Fibroblast of skin of left biceps (primary cell): ENCODE data around the gene GGT1.
"Not testable (repeated sequence)": the region's sequence is repeated elsewhere in the genome, so short reads cannot be mapped to it uniquely, and the experiment has no call there.

Experiments
- DNase-seq, 2 experiments: peaks; one replicate each; pipeline ENCODE4 v3.0.0-alpha.2; 2013; ENCODE audit warnings: low read depth in 2 of 2

Gene GGT1

DNA sequence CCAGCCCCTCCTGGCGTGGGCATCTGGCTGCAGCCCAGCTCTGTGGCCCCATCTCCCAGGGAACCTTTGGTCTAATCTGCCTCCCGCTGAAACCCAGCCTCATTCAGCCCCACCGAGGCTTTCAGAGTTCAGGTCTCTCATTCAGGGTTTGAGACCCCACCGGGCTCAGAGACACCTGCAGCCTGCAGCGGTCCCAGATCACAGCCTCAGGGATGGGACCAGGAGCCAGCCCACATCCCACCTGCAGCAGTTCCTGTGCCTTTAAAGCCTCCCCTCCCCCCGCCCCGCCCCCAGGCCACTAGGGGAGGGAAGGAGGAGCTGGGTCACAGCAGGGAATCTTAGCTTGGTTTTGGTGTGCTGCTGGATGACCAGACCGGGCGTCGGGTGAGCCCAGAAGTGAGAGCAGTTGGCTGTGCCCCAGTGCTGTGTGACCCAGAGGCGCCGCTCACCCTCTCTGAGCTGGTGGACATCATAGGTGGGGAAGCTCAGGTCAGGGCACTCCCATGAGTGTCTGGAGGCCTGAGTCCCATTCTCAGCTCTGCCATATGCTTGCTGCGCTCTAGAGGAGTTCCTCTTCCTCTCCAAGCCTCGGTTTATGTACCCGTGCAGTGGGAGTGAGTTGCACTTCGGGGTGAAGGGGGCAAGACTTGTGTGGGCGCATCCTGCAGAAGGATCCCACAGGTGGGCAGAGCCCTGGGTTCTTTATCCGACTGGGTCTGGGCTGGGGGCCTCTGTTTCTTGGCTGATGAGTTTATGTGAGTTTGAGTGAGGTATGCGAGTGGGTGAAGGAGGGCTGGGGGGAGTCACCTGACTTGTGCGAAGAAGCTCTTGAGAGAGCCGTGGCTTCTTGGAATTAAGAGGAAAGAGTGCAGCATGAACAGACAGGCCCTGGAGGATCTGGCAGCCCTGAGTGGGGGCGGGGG lies at the start of gene GGT1:
GGT1 (plus strand) TSS at position 347 of the 923 bp plus-strand sequence. CDS start 7,889 bp downstream, outside the sequence.
- DNase-seq, result not testable (repeated sequence)

- DNase-seq, result no peak
These were observed 49.2 kb upstream of the GGT1 start for GRCh38 chr22:24553597-24554312.

DNA sequence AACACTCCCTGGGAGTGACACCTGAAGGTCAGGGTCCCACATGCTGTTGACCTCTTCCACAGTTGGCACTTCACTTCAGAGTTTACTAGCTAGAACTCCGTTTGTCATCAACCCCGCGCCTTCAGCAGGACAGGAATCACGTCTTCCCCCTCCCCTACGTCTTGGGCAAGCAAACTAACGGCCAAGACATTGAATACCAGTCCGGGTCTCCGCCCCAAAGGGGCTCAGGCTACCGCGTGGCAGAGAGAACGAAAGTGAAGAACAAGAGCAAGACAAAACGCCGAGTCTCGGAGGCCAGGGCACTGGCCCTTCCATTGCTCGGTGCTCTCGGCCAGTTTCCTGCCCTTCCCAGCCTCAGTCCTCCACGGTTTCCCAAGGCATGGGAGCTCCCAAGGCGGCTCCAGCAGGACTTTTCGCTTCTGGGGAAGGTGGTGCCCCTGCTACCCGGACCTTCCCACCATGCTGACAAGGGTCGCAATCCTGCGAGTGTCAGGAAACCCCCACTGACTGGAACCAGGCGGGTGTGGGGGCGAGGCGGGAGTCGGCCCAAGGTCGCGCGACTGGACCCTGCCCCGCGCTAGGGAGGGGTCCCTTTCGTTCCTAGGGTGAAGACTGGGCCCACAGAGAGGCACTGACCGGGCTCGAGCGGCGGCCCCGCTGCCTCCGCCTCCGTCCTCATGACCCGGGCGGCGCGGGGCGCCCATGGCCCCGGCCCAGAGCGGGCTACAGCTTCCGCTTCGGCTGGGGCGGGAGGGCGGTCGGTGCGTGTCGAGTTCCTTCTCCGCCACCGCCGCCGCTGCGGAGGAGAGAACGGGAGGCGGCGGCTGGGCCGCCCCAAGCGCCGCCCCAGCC lies 48.5 kb upstream of the GGT1 start, which contains the start of gene GUCD1:
GUCD1 (minus strand) TSS at position 826 of the 852 bp plus-strand sequence; CDS start at position 679, 147 bp downstream.
- DNase-seq, result no peak

GRCh38 chr22:24555165-24556039 lies 47.6 kb upstream of the GGT1 start, which contains the start of gene SNRPD3:
SNRPD3 (plus strand) TSS chr22:24555999; CDS start chr22:24557675, 1,676 bp downstream.
- peak; percentile 97 for DNase-seq

GRCh38 chr22:24559471-24559870 lies 43.5 kb upstream of the GGT1 start:
- DNase-seq, result no peak

- DNase-seq, result no peak
These were observed 39.7 kb upstream of the GGT1 start for GRCh38 chr22:24563246-24563645.

DNA sequence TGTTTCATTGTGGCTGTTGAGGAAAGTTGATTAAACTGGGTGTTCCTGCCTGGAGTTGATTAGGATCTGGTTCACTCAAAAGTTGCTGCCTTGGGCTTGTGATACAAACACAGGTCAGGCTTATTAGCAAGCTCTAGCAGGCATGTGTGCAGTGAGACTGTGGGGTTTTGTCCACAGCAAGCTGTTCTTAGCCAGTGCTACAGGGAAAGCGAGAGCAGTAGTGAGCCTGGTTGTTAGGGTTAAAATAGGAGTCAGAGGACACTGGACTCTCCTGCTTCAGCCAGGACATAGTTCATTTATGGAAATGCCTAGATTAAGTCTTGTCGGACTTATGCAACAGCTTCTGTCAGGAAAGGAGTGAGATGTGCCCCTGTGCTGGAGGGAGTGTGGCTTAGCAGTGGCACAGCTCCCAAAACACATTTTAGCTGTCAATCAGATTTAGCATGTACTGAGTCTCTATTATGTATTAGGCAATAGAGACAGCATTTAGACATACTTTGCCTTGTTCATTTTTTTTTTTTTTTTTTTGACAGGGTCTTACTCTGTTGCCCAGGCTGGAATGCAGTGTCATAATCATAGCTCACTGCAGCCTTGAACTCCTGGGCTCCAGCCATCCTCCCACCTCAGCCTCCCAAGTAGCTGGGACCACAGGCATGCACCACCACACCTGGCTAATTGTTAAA lies 38.5 kb upstream of the GGT1 start:
- DNase-seq, result no peak

DNA sequence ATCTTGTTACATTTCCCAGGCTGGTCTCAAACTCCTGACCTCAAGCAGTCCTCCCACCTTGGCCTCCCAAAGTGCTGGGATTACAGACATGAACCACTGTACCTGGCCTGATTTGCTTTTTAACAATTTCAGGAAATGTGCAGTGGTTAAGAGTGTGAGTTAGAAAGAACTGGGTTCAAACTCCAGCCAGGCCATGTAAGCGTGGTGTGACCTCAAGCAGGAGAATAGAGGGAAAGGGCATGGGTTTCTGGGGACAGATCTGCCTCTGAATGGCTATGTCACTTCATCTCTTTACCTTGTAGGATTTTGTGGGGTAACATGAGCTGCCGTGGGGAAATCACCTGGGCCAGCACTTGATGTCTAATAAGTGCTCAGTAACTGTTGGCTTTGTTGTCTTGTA lies 37.9 kb upstream of the GGT1 start:
- no peak for DNase-seq

DNA sequence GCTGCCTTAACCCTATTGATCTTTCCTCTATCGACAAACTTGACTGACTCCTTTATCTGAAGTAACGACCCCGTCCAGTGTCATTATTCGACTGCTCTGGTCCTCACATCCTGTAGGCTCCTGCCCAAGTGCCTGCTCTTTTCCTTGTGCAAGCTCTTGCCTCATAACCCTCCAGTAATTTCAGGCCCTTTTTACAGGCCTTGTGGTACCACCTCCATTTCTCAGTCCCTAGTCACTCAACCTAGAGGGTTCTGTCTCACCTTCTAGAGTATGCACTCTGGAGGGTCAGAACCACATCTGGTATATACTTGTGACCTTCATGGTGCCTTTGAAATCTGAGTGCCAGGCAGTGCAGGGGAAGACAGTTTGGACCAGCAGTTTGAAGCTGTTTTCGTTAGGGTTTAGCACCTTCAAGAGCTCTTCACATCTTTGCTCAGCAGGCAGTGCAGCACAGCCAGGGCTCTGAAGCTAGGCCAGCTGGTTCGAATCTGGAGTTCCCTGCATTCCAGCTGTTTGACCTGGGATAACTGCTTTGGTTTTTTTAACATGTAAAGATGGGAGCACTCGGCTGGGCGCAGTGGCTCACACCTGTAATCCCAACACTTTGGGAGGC lies 36.0 kb upstream of the GGT1 start:
- DNase-seq, result no peak

DNA sequence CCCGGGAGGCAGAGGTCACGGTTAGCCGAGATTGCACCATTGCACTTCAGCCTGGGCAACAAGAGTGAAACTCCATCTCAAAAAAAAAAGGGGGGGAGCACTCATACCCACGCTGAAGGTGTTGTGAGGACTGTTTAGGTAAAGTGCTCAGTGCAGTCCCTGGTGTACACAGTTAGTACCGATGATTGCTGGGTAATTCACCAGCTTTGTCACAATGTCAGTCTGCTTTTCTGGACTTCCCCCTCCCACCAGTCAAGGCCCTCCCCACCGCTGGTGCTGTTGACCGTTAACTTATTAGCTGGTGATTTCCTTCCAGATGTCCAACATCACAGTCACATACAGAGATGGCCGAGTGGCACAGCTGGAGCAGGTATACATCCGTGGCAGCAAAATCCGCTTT lies 35.3 kb upstream of the GGT1 start:
- DNase-seq, result no peak

GRCh38 chr22:24571266-24571665 lies 31.7 kb upstream of the GGT1 start:
- DNase-seq, result no peak

DNA sequence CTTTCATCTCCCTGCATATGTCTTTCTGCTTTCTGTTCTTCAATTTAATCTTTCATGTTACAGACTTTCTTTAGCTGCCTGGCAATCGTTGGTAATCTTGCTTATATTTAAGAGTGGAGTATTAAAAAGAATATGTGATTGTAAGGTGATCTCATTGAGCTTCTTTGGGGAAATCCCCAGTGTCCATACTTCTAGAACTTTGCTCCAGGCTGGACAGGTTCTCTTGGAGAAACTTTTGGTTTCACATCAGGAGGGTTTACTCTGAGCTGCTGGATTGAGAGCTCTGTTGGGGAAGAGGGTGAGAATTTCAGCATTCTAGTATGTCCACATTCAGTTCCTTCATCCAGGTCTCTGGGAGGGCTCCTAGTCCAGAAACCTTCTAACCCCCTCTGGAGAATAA lies 26.2 kb upstream of the GGT1 start:
- no peak for DNase-seq

DNA sequence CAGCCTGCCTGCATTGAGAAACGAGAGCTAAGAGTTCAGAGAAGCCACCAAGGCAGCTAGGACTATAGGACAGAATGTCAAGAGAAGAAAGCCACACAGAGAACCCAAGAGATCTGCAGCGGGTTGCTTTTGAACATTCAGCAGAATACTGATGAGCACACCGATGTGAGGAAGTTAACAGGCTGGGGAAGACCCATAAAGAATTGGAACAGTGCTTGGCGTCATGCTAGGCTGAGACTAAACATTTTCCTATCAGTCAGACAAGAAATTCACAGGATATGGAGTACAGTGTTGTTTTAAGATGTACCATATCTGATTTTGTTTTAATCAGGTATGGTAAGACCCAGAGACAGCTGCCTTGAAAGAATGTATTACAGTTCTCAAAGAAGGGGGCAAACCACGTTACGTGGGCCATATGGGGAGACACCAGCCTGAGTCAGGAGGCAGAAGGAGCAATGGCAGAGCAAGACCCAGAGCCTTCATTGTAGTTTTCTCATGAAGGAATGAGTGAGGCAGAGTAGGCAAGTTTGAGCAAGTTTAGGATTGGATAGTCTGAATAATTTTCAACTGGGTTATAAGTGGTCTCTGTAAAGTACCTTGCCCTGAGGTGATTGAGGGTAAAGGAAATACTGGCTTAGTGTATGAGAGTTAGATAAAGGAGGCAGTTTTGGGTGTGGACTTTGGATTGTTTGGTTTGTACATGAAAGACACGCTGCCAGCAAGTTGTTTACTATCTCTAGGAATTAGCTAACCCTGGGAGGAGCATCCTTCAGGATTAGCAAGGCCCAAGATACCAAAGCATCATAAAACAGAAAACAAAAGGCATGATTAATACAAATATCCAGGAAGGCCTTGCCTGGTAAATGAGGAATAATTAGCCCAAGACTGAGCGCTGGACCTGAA lies 24.4 kb upstream of the GGT1 start:
- DNase-seq, result no peak

- DNase-seq, result no peak
These were observed 23.8 kb upstream of the GGT1 start for GRCh38 chr22:24579258-24579601.

DNA sequence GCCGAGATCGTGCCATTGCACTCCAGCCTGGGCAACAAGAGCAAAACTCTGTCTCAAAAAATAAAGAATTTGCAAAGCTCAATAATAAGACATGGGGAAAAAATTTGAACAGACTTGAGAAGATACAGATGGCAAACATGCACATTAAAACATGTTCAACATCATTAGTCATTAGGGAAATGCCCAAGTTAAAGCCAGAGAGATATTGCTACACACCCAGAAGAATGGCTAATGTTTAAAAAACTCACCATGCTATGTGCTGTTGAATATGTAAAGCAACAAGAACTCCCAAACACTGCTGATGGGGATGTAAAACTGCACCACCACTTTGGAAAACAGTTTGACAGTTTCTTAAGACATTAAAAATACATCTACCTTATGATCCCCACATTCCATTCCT lies 22.7 kb upstream of the GGT1 start:
- DNase-seq, result peak; percentile 38 to 39

GRCh38 chr22:24582056-24582814 lies 20.8 kb upstream of the GGT1 start:
- DNase-seq, result no peak

DNA sequence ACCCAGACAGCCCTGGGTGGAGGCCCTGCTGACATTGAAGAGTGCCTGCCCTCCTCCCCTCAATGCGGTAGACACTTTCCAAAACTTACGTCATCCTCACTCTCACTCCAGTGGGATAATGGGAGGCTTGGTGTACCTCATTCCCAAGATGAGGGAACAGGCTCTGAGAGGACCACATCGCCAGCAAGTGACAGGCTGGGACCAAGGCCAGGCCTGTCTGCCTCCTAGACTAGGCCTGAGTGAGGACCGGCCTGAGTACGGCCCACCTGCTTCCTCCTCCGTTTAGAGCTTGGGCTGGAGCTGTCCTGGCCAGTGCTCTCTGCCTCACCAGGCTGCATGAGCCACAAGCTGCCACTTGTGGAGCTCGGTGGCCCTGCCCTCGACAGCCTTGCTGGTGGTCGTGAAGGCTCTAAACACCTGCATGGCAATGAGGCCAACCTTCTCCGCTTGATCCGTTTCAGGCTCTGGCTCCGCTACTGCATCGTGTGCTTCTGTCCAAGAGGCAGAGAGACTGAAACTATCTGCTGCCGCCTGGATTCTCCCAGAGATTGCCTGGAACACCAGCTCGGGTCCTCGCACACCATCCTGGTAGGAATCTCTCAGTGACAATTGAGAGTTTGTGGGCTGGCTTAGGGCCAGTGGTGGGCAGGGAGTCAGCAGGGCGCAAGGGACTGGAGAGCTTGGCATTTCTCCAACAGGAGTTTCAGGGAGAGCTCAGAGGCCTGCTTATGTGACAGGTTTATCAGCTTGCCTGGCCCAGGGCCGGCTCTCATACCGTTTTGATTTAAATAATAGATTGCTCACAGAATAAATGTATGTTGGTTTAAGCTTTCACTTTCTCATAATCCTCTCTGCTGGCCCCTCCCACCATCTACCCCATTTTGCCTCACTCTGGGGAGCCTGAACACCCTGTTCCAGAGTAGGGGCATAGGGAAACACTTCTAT lies 19.5 kb upstream of the GGT1 start:
- no peak for DNase-seq
